Fibroblast of the conjunctiva (primary cell): ENCODE data around the gene CCDC91.
"Not testable (repeated sequence)": the region's sequence is repeated elsewhere in the genome, so short reads cannot be mapped to it uniquely, and the experiment has no call there.

Experiments used
- DNase-seq: peaks from one replicate; pipeline ENCODE4 v3.0.0-alpha.2; 2010; ENCODE audit warnings: low read depth

CCDC91 gene

GRCh38 chr12:28232211-28232928, 42.1 kb downstream of the CCDC91 start:
- no peak for DNase-seq

GRCh38 chr12:28234444-28234843, 44.2 kb downstream of the CCDC91 start:
- DNase-seq = no peak

GRCh38 chr12:28235015-28235414, 44.8 kb downstream of the CCDC91 start:
- no peak for DNase-seq

DNA sequence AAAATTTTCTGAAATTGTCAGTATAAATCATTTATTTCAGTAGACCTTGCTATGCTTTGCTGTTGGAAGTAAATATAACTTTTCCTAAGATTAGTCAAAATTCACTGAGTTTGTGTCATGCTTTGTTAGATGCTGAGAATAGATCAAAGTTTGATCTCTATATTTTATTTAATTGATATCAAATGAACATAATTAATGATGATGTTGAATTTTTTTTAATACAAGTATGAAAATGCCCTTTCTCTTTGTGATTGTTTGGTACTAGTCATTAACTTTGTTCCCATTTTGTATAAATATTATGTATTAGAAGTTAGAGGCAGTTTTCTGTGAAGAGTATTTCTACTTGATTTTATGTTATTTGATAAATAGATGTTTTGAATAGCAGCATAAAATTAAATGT, 45.7 kb downstream of the CCDC91 start:
- no peak for DNase-seq

DNA sequence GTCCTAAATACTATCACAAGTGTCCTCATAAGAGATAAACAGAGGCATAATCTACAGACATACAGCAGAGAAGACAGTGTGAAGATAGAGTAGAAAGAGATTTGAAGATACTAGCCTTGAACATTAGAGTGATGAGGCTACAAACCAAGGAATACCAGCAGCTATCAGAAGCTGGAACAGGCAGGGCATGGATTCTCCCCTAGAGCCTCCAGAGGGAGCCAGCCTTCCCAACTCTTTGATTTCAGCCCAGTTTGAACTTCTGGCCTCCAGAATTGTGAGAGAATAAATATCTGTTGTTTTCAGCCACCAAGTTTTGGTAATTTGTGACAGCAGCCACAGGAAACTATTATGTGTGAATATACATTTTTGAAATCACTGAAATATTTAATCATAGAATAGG, 47.2 kb downstream of the CCDC91 start:
- DNase-seq = no peak

GRCh38 chr12:28239918-28240317, 49.7 kb downstream of the CCDC91 start:
- DNase-seq = no peak

- DNase-seq = no peak
Measured at GRCh38 chr12:28240853-28241252, 50.6 kb downstream of the CCDC91 start.

DNA sequence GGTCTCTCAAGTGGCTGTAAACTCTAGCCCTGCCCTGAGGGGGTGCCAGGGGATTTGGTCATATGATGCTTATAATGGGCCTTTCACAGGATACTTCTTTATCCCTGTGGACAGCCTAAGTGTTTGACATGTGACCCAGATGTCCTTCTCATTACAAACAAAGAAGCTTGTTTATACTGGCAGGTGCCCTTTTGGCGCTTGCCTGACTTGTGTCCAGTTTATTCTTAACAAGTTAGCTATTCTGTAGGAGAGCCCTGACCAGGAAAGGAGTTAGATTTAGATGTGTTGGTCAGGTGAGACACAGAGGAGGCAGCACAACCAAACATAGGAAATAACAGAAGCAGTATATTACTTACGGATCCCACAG, 51.9 kb downstream of the CCDC91 start:
- DNase-seq = no peak

DNA sequence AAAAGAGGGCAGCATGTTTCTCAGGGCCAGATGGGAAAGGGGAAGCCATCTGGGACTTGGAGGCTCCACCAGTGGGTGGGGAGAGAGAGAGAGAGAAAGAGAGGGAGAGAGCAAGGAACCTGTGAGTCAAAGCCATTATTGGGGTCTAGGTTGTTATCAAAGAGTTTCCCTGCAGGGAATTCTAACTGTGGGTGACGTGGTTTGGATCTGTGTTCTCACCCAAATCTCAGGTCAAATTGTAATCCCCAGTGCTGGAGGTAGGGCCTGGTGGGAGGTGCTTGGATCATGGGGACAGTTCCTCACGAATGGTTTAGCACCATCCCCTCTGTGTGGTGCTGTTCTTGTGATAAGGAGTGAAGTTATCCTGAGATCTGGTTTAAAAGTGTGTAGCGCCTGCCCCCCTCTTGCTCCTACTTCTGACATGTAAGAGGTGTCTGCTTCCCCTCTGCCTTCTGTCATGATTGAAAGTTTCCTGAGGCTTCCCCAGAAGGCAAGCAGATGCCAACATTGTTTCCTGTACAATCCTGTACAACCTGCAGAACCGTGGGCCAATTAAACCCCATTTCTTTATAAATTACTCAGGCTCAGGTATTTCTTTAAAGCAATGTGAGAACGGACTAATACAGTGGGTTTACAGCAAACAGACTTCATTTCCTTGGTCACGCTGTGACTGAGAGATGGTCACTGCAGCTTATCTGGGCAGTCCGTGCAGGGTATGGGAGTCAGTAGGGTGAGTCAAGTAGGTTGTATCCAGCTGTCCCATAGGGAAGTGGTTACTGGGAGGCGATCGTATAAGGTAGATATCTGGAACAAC, 52.4 kb downstream of the CCDC91 start:
- DNase-seq = no peak

DNA sequence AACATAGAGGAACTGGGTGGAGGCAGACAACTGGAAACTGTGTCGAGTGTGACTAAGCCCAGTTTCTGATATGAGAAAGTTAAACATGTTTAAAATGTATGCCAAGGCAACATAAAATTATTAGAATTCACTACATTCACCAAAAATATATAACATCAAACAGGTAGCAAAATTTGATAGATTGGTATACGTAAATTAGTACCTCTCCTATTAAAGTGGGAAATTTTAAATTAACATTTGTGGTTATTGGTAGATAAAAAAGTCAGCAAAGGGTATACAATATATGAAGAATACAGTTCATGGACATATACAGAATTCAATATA, 53.0 kb downstream of the CCDC91 start:
- DNase-seq = no peak

GRCh38 chr12:28247806-28248205, 57.5 kb downstream of the CCDC91 start:
- DNase-seq = no peak

DNA sequence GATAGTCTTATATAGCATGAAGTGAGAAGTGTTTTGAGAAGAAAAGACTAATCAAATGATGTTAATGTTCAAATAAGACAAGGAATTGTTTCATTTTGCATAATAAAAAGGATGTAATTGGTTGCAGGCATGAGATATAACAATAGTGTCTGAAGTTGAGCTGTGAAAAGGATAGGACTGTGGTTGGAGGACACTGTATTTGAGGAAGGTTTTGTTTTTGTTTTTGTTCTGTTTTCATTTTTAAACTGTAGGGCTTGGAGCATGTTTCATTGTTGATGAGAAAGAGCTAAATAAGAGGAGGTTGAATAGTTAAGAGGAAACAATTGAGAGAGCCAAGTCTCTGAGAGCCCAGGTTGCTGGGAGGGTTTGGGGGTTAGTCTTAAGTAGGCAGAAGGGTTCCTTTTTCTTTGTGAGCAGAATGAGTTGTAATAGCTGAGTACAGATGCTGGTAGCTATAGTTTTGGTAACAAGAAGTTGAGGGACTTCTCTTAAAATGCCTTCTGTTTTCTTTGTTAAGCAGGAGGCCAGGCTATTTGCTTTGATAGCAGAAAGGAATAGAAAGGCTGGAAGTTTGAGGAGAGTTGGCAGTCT, 58.4 kb downstream of the CCDC91 start:
- DNase-seq = no peak

- DNase-seq = no peak
Measured at GRCh38 chr12:28253161-28253641, 62.9 kb downstream of the CCDC91 start.

GRCh38 chr12:28257411-28257810, 67.2 kb downstream of the CCDC91 start:
- DNase-seq = no peak

DNA sequence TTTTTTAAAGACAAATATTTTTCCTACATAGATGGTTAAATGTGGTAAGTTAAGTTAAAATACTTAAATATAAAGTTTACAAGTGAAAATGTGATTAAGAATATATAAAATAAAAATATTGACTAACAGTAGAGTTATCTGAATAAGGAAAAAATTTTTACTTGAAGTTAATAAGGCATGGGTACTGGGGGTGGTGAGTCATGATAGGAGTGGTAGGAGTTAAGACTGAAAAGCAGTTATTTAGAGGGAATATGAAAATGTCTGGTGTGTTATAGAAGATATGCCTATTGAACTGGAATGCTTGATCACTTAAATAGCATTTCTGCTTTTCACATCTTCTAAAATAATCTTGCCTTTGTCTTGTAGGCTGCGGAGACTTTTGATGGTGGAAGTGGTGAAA, 68.7 kb downstream of the CCDC91 start:
- no peak for DNase-seq

- DNase-seq = no peak
Measured at GRCh38 chr12:28265435-28266042, 75.3 kb downstream of the CCDC91 start.

DNA sequence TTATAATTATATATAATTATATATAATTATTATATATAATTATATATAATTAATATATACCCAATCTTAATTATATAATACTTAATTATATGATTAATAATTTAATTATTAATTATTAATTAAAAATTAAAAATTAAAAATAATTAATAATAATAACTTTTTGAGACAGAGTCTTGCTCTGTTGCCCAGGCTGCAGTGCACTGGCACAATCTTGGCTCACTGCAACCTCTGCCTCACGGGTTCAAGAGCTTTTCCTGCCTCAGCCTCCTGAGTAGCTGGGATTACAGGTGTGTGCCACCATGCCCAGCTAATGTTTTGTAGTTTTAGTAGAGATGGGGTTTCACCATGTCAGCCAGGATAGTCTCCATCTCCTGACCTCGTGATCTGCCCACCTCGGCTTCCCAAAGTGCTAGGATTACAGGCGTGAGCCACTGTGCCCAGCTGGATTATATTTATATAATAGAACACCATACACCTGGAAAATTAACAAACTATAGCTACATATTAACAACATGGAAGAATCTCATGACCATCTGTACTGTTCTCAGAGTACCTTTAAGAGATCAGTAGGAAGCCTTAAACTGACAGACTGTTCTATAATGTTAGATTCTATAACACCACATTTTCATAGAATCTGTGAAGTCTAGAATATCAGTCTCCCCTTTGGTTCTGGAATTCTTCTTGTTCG, 77.8 kb downstream of the CCDC91 start:
- not testable (repeated sequence) for DNase-seq

DNA sequence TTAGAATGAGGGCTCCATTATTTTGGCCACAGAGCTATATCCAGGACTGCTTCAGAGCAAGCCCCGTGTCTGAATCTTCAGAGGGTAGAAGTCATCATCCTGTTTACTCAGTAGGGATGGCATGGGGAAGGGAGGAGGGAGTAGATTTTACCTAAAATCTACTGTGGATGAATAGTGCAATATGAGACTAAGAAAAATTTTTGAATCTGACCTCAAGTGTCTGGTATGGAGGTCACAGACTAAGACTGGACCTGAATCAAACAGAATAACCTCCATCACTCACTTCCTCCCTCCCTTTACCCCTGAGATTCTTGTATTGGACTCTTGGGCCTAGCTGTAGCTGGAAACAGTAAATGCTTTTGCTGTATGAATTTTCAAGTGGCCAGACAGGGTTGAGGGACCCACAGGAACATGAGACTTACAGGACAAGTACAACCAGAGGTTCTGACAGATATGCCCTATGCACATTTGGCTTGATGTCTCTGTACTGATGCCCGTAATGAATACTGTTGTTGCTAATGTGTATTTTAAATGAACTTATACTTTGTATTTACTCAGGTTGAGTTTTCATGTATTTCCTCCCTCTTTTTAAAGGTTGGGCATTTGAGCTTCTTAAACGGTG, 78.5 kb downstream of the CCDC91 start:
- no peak for DNase-seq

- DNase-seq = no peak
Measured at GRCh38 chr12:28269851-28270250, 79.6 kb downstream of the CCDC91 start.

- DNase-seq = no peak
Measured at GRCh38 chr12:28278499-28278898, 88.2 kb downstream of the CCDC91 start.

- no peak for DNase-seq
Measured at GRCh38 chr12:28278960-28279359, 88.7 kb downstream of the CCDC91 start.

GRCh38 chr12:28286352-28286751, 96.1 kb downstream of the CCDC91 start:
- DNase-seq = no peak
